NCI-H2171 treated with DMSO at 0.1 percent for 48 hours (cell line): ENCODE results near the gene ASB2.
A peak's percentile ranks its signal among the peaks of the same experiment; 100 is the strongest.

ENCODE experiments used
- DNase-seq: peaks from one replicate; lab custom pipeline; 2025; lab: John Stamatoyannopoulos, UW

Gene ASB2

DNA sequence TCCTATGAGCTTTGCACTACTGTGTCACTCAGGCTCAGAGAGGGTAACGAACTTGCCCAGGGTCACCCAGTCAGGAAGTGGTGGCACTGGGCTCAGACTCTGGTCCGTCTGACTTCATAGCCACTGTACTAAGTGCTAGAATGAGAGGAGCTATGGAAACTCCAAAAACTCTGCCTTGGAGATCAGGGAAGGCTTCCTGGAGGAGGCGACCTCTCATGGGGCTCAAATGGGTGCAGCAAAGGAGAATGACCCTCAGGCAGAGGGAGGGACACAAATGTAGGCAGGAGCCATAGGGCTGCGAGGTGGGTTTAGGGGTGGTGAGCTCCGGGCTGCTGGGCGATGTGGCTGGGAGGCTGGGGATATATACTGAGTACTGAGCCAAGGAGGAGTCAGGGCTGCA, 23.9 kb upstream of the ASB2 start:
- no peak for DNase-seq

DNA sequence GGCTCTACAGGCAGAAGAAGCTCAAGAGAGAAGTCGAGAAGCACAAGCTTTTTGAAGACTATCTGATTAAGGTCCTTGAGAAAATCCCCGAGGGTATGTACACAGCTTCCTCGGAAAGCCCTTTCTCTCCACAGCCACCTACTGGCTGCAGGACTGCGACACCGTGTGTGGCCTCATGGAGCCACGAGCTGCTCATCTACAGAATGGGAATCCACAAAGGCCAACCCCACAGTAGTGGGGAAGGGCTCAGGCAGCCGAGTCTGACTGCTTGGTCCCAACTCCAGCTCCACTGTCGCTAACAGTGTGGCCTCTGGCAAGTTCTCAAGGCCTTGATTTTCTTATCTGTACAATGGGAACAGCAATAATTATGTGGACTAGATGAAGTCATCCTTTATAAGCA, 23.2 kb upstream of the ASB2 start:
- DNase-seq = no peak

DNA sequence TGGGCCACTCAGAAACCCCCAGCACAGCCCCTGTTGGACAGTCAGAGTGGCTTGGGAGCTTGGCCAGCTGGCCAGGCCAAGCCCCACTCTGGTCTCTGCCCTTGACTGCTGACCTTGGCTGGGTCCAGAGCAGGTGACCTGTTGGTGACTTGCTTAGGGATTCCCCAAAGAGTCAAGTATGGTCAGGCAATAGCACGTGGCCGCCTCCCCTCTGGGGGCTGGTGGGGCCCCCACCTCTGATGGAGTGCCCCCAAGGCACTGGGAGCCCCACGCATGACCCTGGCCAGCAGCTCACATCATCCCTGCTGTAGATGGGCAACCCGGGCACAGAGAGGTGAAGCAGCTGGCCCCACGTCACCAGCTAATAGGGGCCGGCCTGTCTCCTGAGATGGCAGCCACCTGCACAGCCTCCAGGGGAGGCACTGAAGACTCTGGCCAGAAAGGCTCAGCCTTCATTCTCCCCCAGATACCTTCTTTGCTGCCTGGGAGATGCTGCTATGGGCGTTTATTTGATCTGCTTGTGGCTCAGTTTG, 22.6 kb upstream of the ASB2 start:
- no peak for DNase-seq

DNA sequence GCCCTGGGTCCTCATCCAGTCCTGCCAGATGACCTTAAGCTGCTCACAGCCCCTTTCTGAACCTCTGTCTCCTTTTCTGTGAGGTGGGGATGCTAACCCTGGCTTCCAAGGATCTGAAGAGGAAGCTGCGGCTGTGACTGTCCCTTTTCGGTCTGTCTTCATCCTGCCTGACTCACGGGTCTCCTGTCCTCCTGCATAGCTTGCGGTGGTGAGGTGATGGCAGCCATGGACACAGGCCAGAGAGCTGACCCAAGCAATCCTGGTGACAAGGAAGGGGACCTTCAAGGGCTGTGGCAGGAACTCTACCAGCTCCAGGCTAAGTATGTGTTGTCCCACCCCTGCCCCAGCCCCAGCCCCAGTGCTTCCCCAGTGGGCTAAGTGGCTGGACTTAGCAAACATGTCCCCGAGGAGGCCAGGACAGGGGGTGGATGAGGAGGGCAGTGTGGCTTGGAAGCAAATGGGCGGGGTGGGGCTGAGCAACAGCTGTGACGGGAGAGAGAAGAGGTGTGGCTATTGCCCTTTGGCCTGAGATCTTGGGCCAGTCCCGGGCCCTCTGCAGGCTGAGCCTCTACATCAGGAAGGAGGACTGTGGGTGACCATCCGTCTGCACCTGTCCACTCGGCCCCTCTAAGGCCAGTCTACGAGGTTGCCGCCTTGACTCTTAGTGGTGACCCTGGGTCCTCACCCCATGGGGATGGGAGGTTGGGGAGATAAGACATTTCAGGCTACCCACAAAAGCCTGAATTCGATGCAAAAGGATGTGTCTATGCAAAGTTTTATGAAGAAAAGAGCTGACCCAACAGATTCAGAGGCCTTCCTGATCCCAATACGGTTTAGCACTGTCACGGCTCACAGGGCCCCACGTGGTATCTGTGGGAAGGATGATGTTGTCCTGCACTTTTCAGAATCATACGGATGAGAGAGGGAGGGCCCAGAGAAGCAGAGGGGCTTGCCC, 21.8 kb upstream of the ASB2 start:
- no peak for DNase-seq

DNA sequence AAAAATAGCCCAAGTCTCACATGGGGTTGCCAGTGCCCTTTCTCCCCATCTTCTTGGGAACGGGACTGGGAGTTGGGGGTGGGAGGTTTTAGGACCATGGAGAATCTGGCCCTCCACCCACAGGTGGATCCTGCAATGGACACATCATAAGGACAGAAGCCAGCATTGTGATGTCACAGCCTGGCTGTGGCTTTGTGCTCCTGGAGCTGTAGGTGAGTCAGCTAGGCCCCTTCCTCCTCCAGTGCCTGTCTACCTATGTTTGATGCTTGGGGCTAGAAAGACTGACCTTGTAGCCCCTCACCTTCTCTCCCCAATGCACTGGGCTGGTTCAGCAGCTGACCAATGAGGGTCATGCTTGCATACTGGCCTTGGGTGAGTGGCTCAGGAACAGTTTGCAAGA, 20.7 kb upstream of the ASB2 start, which contains the start of gene CCDC197:
CCDC197 (plus strand) TSS at position 220 of the 400 bp plus-strand sequence. CDS start 831 bp downstream, outside the sequence.
- no peak for DNase-seq

DNA sequence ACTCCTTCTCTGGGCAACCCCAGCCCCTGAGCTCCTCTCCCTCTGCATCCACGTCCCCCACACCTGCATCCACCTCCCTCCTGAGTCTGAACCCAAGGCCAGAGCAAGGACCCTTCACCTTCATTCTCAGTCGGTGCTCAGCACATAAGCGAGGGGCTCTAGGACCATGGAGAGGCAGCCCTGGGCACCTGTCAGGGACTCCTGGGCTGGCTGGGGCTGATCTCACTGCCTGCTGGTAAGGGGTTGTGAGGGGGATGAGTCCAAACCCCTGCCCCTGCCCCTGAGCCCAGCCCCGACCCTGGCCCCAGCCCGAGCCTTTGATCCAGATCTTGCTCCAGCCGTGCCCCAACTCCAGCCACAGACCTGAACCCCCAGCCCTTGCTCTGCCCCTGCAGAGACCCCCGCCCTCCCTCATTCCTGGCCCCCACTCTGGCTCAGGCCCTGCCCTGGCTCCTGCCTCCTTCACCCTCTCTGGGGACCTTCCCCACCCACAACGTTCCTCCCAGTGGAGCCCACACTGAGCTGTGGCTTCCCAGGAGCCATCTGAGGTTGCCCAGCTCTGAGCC, 19.8 kb upstream of the ASB2 start:
- DNase-seq = no peak

DNA sequence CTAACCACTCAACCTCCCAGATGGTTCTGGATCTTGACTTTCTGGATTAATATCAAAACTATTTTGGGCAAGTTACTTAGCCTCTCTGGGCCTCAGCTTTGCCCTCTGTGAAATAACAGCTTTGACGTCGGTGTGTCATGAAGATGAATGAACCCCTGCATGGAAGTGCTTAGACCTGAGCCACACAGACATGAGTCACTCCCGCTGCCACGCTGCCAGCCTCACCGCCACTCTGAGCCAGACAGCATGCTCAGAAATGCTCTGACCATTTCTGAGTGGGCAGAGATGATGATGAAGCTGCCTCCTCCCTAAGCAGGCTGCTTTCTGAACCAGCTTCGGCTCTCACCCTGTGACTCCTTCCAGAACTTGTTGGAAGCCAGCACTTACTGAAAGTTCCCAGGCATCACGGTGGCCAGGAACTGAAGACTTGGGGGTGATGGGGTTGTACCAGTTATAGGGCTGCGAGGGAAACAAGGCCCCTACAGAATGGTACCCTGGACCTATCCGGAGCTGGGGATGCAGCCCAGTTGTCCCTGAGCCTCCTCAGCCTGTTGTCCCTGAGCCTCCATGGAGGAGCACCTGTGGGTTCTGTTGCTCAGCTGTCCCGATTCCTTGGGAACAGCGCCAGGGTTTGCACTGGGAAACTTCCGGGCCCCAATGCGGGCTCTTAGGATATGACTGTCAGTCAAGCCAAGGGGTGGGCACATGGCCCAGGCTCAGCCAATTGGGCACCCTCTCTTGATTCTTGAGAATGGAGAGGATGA, 18.7 kb upstream of the ASB2 start:
- no peak for DNase-seq

DNA sequence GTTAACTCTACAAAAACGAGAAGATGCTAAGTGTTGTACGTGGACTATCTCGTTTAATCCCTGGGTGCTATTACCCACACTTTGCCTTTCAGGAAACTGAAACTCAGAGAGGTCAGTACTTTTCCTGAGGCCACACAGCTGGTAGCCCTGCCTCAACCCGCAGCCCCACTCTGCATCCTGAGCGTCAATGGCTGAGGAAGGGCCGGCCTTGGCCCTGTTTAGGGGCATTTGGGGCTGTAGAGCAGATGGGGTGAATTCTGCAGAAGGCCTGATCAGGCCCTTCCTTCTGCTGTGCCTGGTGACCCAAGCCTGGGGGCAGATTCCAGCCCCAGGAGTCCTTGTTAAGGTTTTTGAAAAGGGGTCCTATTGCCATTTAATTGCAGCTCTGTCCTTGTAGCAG, 17.0 kb upstream of the ASB2 start:
- DNase-seq = no peak

DNA sequence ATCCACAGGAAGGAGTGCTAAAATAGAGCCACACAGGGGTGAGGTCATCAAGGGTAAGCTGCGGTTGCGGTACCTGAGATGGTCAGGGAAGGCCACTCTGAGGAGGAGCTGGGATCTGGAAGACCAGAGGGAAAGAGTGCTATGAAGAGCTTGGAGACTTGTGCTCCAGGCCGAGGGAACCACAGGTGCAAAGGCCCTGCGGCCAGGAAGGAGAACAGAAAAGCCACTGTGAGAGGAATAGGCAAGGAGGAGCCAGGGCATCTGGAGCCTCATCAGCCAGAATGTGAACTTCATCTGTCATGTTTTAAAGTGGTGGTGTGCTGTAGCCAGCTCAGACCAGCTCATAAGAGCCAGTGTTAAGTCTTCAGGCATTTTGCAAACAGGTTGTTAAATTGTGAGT, 15.3 kb upstream of the ASB2 start:
- no peak for DNase-seq

DNA sequence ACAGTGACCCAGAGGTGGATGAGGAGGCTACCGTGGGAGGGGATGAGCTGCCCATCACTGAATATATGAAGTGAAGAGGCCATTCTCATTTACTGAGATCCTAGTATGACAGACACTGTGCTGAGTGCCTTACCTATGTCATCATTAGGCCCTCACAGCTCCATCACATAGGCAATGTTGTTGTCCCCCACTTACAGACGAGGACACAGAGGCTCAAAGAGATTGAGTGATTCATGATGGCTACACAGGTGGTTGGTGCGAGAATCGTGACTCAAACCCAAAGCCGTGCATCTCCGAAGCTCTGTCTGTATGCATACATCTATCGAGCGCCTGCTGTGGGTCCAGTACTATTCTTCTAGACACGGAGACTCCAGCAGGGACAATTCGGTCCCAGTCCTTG, 14.8 kb upstream of the ASB2 start:
- DNase-seq = no peak

DNA sequence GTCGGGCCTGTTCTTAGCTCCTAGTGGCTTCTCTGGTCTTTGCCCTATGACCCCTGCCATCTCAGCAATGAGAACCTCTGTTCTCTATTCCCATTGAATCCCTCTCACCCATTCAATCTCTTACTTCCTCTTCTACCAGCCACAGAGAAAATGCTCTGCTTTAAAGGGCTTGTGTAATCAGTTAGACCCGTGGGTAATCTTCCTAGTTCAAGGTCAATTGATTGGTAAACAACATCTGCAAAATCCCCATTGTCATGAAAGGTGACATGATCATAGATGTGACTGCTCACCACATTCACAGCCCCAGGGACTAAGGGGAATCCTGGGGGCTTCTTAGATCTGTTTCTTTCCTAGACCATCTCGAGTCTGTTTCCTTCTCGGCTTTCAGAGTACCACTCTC, 13.6 kb upstream of the ASB2 start:
- no peak for DNase-seq

DNA sequence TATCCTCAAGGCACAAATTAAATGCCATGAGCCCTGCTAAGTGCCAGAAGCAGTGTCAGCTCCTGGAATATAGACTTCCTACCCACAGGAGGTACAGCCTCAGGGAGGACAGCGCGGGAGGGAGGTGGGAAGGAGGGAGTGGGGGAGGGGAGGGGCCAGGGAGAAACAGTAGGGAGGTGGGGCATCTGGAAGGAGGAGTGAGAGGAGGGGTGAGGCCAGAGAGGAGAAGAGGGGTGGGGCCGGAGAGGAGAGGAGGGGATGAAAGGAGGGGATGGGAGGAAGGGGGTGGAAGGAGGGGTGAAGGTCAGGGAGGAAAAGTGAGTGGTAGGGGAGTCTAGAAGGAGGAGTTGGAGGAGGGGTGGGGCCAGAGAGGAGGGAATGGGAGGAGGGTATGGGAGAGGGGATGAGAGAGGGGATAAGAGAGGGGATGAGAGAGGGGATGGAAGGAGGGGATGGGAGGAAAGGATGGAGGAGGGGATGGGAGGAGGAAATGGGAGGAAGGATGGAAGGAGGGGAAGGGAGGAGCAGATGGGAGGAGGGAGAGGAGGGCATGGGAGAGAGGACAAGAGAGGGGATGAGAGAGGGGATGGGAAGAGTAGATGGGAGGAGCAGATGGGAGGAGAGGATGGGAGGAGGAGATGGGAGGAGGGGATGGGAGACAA, 11.6 kb upstream of the ASB2 start:
- DNase-seq = no peak

DNA sequence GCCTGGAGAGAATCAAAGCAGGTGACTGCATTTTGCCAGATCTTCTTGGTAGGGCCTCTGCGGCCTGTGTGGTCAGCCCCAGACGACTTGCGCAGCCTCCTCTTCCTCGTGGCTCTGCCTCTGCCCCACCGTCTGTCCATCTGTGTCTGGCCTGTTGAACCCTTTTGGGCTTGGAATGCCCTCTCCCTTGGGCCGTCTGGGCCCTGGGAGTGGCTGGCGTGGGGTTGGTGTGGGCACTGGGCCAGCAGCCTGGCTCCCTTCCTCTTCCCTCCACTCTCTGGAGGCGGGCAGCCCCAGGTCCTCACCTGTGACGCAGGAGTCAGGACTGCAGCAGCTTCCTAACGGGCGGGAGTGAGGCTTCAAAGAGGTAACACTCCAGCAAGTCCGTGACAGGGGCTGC, 11.0 kb upstream of the ASB2 start:
- DNase-seq = no peak

DNA sequence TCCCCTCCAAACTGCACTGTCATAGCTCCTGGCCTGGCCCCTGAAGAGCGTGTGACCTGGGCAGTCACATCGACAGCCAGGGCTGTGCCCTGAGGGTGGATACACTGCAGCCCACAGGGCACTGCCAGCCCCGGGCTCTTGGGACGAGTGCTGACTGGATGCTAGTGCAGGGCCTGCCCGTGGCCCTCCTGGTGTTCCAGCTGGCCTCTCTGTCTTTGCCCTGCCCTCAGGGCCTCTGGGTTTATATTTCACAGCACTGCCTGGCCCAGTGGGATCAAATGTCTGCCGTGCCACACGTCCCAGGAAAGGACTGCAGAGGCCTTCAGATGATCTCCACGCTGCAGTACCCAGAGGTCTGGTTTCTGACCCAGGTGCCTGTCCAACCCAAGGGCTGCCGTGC, 10.6 kb upstream of the ASB2 start:
- DNase-seq = peak; percentile 32

DNA sequence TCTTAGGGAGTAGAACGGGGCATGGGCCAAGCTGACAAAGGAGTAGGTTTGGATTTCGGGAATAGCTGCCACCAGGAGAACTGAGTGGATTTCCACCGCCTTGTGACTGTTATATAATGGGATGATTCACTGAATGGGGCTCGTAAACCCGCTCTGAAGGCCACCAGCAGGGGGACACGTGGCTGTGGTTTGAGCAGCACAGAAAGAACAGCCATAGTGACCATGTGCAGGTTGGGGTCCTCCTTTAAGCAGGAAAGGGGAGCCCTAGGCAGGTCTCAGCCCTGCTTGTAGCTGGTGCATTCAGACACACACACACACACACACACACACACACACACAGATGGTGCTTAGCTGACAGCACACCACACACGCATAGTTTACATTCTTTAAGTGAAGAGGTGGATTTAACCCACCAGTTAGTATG, 8.6 kb upstream of the ASB2 start:
- DNase-seq = no peak

DNA sequence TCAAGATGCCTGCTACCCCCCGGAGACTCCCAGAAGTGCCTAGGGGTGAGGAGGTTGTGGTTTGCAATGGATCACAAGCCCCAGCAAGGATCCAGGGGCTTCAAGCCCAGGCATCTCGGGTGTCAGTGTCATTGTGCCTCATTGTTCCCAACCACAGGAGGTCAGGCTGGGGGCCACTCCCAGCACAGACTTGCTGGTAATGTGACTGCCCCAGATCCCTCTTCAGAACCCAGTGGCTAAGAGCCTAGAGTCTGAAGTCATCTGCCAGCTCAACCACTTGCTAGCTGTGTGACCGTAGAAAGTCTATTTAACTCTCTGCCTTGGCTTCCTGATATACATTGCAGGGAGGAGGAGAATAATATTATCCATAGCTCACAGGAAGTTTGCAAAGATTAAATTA, 7.7 kb upstream of the ASB2 start:
- DNase-seq = no peak

DNA sequence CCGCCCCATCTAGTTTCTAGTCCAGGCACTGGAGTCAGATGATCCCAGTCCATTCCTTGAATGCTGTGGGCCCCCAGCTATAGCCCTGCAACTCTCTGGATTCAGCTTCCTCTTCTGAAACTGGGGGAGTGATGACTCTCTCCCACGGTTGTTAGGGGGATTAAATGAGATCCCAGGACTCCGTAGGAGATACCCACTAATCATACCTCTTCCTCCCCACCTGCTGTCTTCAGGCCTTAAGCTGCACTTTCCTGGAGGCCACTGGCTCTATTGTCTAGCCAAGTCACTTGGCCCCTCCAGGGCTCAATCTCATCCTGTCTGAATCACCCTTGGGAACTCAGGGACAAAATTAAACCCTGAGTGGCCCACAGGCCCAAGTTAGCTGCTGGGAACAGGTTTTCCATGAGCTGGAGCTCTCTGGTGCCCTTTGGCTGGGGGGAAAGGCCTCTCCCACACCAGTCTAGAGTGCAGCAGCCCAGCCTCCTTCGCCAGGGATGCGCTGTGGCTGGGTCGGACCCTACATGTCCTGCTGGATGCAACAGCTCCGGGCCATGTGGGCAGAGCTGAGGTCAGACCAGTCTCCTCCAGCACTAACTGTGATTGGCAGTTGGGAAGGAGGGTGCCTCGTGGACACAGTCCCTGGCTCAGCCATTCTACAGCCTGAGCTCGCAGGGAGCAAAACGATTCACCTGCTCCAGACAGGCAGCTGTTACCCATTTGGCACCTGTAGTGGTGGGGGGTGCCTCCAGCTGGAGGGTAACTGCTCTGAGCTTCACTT, 6.0 kb upstream of the ASB2 start:
- DNase-seq = peak; percentile 35

DNA sequence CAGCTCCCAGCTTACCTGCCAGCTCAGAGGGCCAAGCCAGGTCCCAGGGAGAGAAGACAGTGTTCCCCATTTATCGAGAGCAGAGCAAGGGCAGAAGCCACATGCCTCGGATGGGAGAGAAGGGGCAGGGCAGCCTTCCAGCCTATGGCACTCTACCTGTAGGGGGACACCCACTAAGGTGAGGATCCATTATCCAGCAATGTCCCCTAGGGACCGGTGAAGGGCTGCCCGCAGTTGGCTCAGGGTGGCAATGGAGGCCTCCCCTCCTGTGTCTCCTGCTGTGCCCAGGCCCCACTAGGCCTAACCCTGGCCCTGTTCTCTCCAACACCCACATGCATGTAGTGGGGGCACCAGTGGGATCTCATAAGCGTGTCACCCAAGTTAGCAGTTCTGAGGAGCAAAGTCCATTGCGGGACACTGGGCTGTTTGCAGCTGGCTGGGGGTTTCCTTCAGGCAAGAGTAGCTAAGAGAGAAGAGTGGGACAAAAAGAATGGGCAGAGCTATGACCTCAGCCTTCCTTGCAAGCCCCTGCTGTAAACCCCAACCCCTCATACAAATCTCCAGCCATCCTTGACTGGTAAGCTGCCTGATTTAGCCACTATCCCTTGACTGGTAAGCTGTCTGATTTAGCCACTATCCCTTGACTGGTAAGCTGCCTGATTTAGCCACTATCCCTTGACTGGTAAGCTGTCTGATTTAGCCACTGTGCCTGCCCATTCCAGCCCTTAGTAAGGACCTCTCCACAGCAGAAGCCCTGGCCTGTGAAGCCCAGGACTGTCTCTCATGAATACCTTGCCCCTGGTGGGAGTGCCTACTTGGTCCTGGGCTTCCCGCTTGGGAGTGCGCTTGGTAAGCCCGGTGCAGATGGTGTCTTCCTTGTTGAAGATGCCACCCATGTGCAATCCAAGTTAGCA, 5.2 kb upstream of the ASB2 start:
- DNase-seq = no peak

DNA sequence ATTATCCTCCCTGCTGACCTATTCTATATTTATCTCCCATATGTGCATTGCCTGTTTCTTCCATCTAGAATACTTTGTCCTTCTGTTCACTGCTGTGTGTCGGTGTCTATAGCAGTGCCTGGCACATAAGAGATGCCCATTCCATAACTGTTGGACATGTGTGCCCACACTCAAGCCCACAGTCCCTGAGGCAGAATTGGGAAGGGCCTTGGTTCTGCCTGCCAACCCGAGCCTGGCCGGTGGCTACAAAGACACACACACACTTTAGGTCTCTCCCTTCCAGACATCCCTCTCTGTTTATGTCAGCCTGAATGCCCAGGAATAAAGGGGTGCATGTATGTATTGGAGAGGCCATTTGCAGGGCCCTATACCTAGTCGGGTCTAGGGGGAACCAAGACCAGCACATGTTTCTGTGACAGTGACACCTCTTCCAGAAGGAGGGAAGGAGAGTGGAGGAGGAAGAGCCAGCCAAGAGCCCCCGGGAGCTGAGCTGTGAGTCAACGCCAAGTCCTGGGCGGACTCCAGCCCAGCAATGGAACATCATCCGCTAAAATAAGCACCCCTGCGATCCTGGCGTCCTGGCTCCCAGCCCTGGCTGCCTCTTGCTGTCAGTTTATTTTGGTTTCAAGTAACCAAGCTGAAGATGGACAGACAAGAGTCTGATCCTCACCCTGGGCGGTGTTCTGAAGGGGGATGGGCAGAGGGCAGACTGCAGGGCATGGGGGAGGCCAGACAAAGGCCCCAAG, 4.3 kb upstream of the ASB2 start:
- DNase-seq = no peak
